Neuronal stem cell (in vitro differentiated cells): ENCODE data around the gene NADK2.

Source experiments
- DNase-seq: peaks from one replicate; pipeline ENCODE4 v3.0.0-alpha.2; 2013; ENCODE audit warnings: low spot score
- H2AFZ ChIP-seq: one replicate; pipeline ENCODE4 v1.6.1; 2013; ENCODE audit warnings: mild to moderate bottlenecking, low read length, inconsistent platforms
- H2AK5ac ChIP-seq: 2 replicates; pipeline ENCODE4 v1.6.1; 2013; ENCODE audit warnings: low read depth, mild to moderate bottlenecking, inconsistent platforms, low read length, moderate library complexity, mixed read lengths
- H2BK120ac ChIP-seq: 2 replicates; pipeline ENCODE4 v1.6.1; 2013; ENCODE audit warnings: low read depth, mild to moderate bottlenecking, inconsistent platforms, low read length, moderate library complexity, mixed read lengths
- H2BK12ac ChIP-seq: one replicate; pipeline ENCODE4 v1.6.1; 2013; ENCODE audit warnings: low read length, inconsistent platforms
- H2BK15ac ChIP-seq: 2 replicates; pipeline ENCODE4 v1.6.1; 2013; ENCODE audit warnings: mild to moderate bottlenecking, low read length, inconsistent platforms, mixed read lengths
- H2BK5ac ChIP-seq: one replicate; pipeline ENCODE4 v1.6.1; 2013; ENCODE audit warnings: inconsistent platforms, mild to moderate bottlenecking, low read length, moderate library complexity
- H3K14ac ChIP-seq: one replicate; pipeline ENCODE4 v1.6.1; 2013; ENCODE audit warnings: low read length, inconsistent platforms
- H3K18ac ChIP-seq: 2 replicates; pipeline ENCODE4 v1.6.1; 2013; ENCODE audit warnings: low read length, inconsistent platforms
- H3K23ac ChIP-seq: 2 replicates; pipeline ENCODE4 v1.6.1; 2013; ENCODE audit warnings: low read depth, mild to moderate bottlenecking, mixed read lengths, low read length, inconsistent platforms; ENCODE audit not compliant: poor library complexity
- H3K27ac ChIP-seq: replicated peaks from 3 replicates; pipeline ENCODE4 v1.5.1; 2013; ENCODE audit warnings: low read length, inconsistent platforms
- H3K27me3 ChIP-seq, 3 experiments: 2 replicates each; pipeline ENCODE4 v1.6.1; 2013; ENCODE audit warnings: low read length in 3 of 3, mild to moderate bottlenecking in 2 of 3, inconsistent platforms in 1 of 3, low read depth in 1 of 3, mixed read lengths in 1 of 3, moderate library complexity in 1 of 3; ENCODE audit not compliant: control insufficient read depth in 3 of 3, insufficient read depth in 3 of 3
- H3K36me3 ChIP-seq, 2 donors: replicated peaks in 1 of 2; 2 replicates each; pipeline ENCODE4 v1.6.1; 2013; ENCODE audit warnings: low read length in 2 of 2; ENCODE audit not compliant: control insufficient read depth in 2 of 2, insufficient read depth in 2 of 2
- H3K4ac ChIP-seq: 2 replicates; pipeline ENCODE4 v1.6.1; 2013; ENCODE audit warnings: inconsistent platforms, mild to moderate bottlenecking, low read length, moderate library complexity
- H3K4me1 ChIP-seq, 2 donors: 1 replicate in 1 of 2; 2 replicates in 1 of 2; pipeline ENCODE4 v1.6.1; 2013; ENCODE audit warnings: low read length in 2 of 2, low read depth in 1 of 2; ENCODE audit not compliant: control insufficient read depth in 2 of 2, insufficient read depth in 1 of 2
- H3K4me2 ChIP-seq: one replicate; pipeline ENCODE4 v1.6.1; 2013; ENCODE audit warnings: mild to moderate bottlenecking, low read length, inconsistent platforms; ENCODE audit not compliant: insufficient read depth, poor library complexity, severe bottlenecking
- H3K4me3 ChIP-seq, 2 donors: 2 replicates each; pipeline ENCODE4 v1.5.1; 2013; ENCODE audit warnings: low read length in 2 of 2, mild to moderate bottlenecking in 2 of 2, inconsistent platforms in 1 of 2, moderate library complexity in 1 of 2
- H3K79me1 ChIP-seq: one replicate; pipeline ENCODE4 v1.6.1; 2013; ENCODE audit warnings: low read depth, mild to moderate bottlenecking, inconsistent platforms, low read length, moderate library complexity
- H3K9ac ChIP-seq: one replicate; pipeline ENCODE4 v1.6.1; 2013; ENCODE audit warnings: mild to moderate bottlenecking, low read depth, low read length, inconsistent platforms; ENCODE audit not compliant: poor library complexity
- H3K9me3 ChIP-seq, 2 donors: replicated peaks in 1 of 2; 2 replicates each; pipeline versions ENCODE3 to v1.6.1; 2013; ENCODE audit warnings: low read length in 2 of 2, mild to moderate bottlenecking in 2 of 2, inconsistent platforms in 1 of 2, low read depth in 1 of 2, mixed read lengths in 1 of 2, moderate library complexity in 1 of 2; ENCODE audit not compliant: control insufficient read depth in 2 of 2, insufficient read depth in 1 of 2
- H4K8ac ChIP-seq: one replicate; pipeline ENCODE4 v1.6.1; 2013; ENCODE audit warnings: low read depth, mild to moderate bottlenecking, inconsistent platforms, low read length, moderate library complexity
- H4K91ac ChIP-seq: one replicate; pipeline ENCODE4 v1.6.1; 2013; ENCODE audit warnings: low read length, low read depth, mild to moderate bottlenecking, inconsistent platforms; ENCODE audit not compliant: poor library complexity
- WGBS, 2 donors: extraction: QIAGEN DNeasy Blood & Tissue Kit; methylation state at CpG; one replicate each; pipeline ENCODE4 v1.1.7; 2013; ENCODE audit warnings: missing lambda C conversion rate in 2 of 2, mixed read lengths in 1 of 2; ENCODE audit not compliant: insufficient read length in 2 of 2, insufficient replicate concordance in 1 of 2; ENCODE audit errors: extremely low coverage in 2 of 2; 5-methylcytosine and 5-hydroxymethylcytosine counted together

NADK2 gene

DNA sequence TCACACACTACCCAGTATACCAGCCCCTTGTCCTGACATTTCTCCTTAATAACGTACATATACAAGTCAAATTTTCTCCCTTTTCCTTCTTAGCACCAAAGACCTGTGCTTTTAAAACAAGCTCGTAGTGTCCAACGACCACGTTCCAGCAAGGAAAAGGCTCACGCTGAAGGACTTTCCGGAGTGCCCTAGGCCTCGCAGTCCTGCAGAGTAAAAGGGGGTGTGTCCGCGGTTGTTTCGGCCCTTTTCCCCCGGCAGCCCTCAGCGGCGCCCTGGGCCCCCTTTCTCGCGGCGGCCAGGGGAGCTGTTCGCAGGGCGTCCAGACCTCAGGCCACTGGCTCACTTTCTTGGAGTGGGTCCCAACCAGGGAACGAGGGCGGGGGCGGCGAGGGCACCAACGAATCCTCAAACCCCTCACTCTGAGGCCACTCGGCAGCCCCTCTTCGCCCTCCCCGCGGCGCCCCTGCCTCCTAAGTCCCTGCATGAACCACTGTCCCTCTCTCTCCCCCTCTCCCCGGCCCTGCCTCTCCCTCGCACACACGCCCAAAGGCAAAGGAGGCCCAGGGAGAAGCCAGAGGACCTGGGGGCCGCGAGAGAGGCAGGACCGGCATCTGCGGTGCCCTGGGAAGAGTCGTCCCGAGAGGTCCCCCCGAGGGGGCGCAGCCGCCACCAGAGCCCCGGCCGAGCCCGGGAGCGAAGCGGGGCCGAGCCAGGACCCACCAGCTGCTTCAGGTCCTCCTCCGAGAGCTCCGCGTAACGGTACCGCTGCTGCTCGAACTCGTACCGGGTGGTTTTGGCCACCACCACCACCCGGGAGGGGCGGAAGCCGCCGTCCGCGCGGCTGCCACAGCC, 720 bp downstream of the NADK2 start:
- Histone ChIP-seq H3K23ac (peak overlapping the region; percentile 29), H3K9me3 (peaks cover 5 to 12% of the 10 kb centered on the region in 2 donors), H2BK12ac (no peak overlapping the region), H3K4ac (no peak overlapping the region), H4K91ac (no peak overlapping the region), H3K36me3 (no peaks in the 10 kb centered on the region), H3K18ac (peak overlapping the region; percentile 97), H2BK5ac (peak overlapping the region; percentile 88), H2BK120ac (peak overlapping the region; percentile 73), H3K4me3 (peak overlapping the region; percentile 85 to 96), H3K14ac (peak overlapping the region; percentile 9), H4K8ac (no peak overlapping the region), H3K9ac (peak overlapping the region; percentile 96), H2BK15ac (peak overlapping the region; percentile 30), H3K4me2 (peak overlapping the region; percentile 83), H2AFZ (peak overlapping the region; percentile 90), H3K79me1 (no peaks in the 10 kb centered on the region), H3K27ac (peak overlapping the region; percentile 92), H2AK5ac (no peak overlapping the region), H3K27me3 (no peaks in the 10 kb centered on the region), H3K4me1 (peaks cover 1 to 23% of the 10 kb centered on the region in 2 donors)
- DNase-seq, result peak; percentile 60
- WGBS, 2 donors, result no CpG with 5 or more reads among the region's 61 CpGs

DNA sequence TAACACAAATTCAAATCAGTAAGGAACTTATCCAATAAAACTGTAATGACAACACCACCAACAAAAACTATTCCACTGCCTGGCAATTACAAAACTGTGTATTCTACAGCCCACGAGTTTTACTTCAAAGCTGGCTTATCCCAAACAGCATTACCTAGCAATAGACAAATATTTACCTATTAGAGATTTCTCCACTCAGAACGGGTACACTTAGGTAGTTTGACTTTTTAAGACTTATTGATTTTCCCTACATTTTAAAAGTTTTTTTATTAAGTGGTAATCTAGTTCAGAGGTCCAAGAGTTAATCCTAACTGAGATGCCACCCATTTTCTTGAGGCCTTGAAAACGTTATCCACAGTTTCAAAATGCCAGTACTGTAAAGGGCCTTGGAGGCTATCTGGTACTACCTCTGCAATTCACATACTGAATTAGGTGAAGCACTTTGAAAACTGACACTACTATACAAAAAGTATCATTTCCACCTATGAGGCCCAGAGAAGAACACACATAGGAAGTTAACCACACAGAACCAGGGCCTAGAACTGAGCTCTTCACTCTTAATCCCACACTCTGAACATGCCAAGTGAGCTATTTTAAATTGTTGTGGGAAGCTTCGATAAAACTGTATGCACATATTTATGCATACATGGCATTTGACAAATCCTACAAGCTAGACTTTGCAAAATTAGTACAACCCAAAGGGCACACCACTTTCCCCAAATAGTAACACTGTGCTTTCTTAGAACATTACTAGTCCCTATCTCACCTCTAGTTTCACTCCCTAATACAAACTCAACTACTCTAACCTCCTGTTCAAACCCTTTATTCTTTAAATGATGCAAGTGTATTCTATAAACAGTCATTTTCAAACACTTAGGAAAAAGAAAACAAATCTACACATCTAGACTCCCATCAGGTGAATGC, 2.1 kb downstream of the NADK2 start:
- WGBS, 2 donors, result no CpG with 5 or more reads among the region's 4 CpGs
- DNase-seq, result no peak
- Histone ChIP-seq H3K4me2 (no peak overlapping the region), H4K8ac (no peak overlapping the region), H2AK5ac (no peak overlapping the region), H3K79me1 (no peaks in the 10 kb centered on the region), H3K23ac (no peak overlapping the region), H3K18ac (no peak overlapping the region), H2BK12ac (no peak overlapping the region), H3K9me3 (peaks cover 5 to 12% of the 10 kb centered on the region in 2 donors), H3K27ac (no peak overlapping the region), H2AFZ (no peak overlapping the region), H2BK5ac (no peak overlapping the region), H3K27me3 (no peaks in the 10 kb centered on the region), H3K14ac (no peak overlapping the region), H3K4me1 (peaks cover 1 to 23% of the 10 kb centered on the region in 2 donors), H3K4ac (no peak overlapping the region), H3K36me3 (no peaks in the 10 kb centered on the region), H2BK120ac (no peak overlapping the region), H4K91ac (no peak overlapping the region), H3K4me3 (peak overlapping the region in 1 of 2 donors; percentile 85), H2BK15ac (no peak overlapping the region), H3K9ac (no peak overlapping the region)

DNA sequence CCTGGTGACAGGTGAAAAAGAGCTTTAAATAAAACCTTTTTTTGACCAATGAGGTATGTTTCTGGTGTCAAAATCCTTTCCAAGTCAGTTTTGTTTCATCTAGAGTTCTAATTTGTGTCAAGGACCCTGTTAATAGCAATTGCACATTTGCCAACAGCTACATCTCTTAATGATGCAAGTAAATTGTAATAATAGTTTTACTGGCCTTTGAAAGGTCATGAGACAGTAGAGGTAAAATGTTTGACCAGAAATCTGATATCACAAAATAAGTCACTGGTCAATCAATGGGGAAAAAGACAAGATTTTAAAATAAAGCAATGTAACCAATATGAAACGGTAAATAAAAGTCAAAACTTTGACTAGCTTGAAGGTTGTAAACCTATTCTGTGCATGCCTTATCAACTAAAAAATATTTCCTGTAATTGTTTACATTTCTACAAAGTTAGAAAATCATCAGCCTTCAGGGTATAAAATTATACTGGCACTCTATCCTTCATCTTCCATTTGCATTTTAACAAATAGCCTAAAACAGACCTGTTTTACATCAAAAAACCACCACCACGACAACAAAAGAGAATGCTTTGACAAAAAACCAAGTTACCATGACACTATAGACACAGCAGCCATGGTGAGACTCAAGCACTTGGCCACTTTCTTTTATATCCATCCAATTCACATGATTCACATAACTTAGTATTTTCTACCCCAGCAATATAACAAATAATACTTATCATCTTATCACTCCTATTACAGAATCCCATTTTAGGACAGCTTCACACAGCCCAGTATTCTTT, 3.0 kb downstream of the NADK2 start:
- H3K4me1 ChIP-seq, result peaks cover 1 to 23% of the 10 kb centered on the region in 2 donors
- no peak for DNase-seq
- peak overlapping the region in 1 of 2 donors; percentile 85 for H3K4me3 ChIP-seq
- H2AK5ac ChIP-seq, result no peak overlapping the region
- H2BK15ac ChIP-seq, result no peak overlapping the region
- no peak overlapping the region for H3K14ac ChIP-seq
- no peak overlapping the region for H3K23ac ChIP-seq
- H3K27ac ChIP-seq, result no peak overlapping the region
- H3K36me3 ChIP-seq, result no peaks in the 10 kb centered on the region
- no peak overlapping the region for H3K9ac ChIP-seq
- no peak overlapping the region for H4K91ac ChIP-seq
- H2BK12ac ChIP-seq, result no peak overlapping the region
- no peak overlapping the region for H2BK5ac ChIP-seq
- no peak overlapping the region for H3K4ac ChIP-seq
- peaks cover 5 to 12% of the 10 kb centered on the region in 2 donors for H3K9me3 ChIP-seq
- no peaks in the 10 kb centered on the region for H3K27me3 ChIP-seq
- H2BK120ac ChIP-seq, result no peak overlapping the region
- H2AFZ ChIP-seq, result no peak overlapping the region
- no peak overlapping the region for H4K8ac ChIP-seq
- no peaks in the 10 kb centered on the region for H3K79me1 ChIP-seq
- no peak overlapping the region for H3K18ac ChIP-seq
- no peak overlapping the region for H3K4me2 ChIP-seq
- no CpG with 5 or more reads among the region's 2 CpGs for WGBS, 2 donors
